AG20443 (cell line): Measurements from ENCODE around the gene TOP3A.
"Not testable (repeated sequence)": the region's sequence is repeated elsewhere in the genome, so short reads cannot be mapped to it uniquely, and the experiment has no call there.

Experiments used
- DNase-seq: peaks from one replicate; pipeline ENCODE4 v3.0.0; 2012; ENCODE audit warnings: low spot score, mixed read lengths

Gene TOP3A, protein sequence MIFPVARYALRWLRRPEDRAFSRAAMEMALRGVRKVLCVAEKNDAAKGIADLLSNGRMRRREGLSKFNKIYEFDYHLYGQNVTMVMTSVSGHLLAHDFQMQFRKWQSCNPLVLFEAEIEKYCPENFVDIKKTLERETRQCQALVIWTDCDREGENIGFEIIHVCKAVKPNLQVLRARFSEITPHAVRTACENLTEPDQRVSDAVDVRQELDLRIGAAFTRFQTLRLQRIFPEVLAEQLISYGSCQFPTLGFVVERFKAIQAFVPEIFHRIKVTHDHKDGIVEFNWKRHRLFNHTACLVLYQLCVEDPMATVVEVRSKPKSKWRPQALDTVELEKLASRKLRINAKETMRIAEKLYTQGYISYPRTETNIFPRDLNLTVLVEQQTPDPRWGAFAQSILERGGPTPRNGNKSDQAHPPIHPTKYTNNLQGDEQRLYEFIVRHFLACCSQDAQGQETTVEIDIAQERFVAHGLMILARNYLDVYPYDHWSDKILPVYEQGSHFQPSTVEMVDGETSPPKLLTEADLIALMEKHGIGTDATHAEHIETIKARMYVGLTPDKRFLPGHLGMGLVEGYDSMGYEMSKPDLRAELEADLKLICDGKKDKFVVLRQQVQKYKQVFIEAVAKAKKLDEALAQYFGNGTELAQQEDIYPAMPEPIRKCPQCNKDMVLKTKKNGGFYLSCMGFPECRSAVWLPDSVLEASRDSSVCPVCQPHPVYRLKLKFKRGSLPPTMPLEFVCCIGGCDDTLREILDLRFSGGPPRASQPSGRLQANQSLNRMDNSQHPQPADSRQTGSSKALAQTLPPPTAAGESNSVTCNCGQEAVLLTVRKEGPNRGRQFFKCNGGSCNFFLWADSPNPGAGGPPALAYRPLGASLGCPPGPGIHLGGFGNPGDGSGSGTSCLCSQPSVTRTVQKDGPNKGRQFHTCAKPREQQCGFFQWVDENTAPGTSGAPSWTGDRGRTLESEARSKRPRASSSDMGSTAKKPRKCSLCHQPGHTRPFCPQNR

DNA sequence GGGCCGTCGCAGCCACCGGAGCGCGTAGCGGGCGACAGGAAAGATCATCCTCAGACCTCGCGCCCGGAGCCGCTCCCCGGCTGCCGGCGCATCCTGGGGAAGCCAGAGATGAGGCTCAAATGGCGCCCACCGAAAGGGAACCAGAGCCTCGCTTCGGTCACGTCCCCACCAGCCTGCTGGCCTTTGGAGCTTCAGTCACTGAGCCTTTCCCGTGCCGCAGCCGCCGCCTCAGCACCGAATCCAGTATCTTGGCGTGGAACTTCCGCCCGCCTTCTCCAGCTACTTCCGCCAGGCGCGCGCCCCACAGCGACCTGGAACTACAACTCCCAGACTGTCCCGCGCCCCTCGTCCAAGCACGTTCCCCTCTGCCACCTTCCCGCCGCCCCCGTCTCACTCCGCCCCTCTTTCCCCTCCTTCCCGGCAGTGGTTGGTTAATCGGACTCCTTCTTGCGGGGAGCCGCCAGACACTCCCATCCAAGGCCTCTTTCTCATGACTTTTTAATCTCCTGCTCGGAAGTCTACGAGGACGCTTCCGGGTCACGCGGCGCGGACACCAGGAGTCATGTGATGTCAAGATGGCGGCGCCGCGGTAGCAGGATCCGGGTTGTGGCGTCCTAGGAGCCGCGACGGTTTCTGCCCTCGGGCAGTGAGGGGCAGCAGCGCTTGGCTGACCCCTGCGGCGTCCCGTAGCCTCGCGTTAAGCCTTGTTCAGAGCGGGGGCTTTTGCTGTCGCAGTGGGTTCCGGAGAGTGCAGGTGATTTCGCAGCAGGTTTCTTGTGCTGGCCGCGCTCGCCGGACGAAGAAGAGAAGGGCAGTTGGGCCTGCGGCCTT lies at the start of gene TOP3A, which contains the start of gene SMCR8:
Gene TOP3A (minus strand): TSS at position 264 of the 831 bp plus-strand sequence. CDS start 216 bp downstream, at position 48.
Gene SMCR8 (plus strand): TSS at position 563 of the 831 bp plus-strand sequence. CDS start 497 bp downstream, outside the sequence.
- peak; percentile 96 for DNase-seq

DNA sequence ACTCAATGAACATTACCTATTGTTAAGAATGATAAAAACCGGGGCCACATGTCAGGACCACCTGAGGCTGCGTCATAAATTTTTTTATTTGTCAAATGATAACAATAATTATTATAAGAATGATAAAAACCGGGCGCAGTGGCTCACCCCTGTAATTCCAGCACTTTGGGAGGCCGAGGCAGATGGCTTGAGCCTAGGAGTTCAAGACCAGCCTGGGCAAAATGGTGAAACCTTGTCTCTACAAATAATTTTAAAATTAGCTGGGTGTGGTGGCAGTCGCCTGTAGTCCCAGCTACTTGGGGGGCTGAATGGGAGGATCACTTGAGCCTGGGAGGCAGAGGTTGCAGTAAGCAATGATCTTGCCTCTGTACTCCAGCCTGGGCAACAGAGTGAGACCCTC lies 49.4 kb upstream of the TOP3A start:
- DNase-seq: no peak

DNA sequence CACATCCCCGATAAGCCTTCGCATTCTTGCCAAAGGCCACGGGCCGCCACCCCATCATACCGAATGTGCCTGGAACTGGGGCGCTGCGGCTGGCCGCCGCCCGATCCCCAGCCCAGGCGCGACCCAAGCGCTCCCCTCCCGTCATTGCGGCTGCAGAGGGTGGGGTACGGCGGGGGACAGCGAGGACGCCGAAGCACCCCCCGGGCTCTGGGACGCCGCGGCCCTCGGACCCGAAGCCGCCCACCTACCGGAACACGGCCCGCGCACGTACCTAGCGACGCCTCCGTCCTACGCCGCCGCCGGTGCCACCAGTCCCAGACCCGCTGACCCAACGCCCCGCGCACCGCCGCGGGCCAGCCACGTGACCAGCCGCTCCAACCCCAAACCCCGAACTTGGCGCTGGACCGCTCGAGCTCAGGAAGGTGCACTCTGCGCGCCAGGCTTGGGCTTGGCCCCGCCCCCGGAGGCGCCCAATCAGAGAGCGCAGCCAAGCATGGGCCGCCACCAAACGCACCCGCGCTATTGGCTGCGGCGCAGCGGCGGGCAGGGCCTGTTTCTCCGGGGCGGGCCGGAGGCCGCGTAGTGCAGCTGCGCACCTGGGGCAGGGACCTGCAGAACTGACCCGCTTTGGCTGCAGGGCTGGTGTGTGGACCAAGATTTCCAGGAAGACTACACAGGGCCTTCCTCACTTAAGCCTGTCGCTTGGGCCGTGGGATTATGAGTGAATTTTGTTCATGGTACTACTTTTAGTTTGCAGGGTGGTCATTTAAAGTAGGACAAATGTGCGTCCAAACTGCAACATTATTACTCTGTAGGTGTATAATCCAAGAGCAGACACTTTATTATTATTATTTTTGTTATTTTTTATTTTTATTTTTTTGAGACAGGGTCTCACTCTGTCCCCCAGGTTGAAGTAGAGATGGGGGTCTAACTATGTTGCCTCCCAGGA lies 48.6 kb upstream of the TOP3A start, which contains the start of gene SHMT1:
Gene SHMT1 (minus strand): TSS at position 450 of the 949 bp plus-strand sequence. CDS start 7,569 bp downstream, outside the sequence.
- peak; percentile 98 for DNase-seq

DNA sequence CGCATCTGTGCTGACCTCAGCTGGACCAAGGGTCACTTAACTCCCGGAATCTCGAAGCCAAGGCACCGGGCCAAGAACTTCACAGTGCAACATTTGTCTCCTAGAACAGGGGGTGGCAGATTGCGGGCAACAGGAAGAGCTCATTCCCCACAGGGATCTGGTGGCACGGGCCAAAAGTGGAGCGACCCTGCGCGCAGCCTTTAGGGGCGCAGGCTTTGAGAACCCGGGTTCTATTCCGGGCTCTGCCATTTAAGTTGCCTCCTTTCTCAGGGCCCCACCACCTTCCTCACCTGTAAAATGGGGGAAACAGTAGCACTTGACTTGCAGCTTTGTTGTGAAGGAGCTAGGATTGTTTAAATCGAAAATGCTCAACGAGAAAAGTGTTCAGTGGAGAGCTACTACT lies 47.9 kb upstream of the TOP3A start:
- DNase-seq: peak; percentile 37

DNA sequence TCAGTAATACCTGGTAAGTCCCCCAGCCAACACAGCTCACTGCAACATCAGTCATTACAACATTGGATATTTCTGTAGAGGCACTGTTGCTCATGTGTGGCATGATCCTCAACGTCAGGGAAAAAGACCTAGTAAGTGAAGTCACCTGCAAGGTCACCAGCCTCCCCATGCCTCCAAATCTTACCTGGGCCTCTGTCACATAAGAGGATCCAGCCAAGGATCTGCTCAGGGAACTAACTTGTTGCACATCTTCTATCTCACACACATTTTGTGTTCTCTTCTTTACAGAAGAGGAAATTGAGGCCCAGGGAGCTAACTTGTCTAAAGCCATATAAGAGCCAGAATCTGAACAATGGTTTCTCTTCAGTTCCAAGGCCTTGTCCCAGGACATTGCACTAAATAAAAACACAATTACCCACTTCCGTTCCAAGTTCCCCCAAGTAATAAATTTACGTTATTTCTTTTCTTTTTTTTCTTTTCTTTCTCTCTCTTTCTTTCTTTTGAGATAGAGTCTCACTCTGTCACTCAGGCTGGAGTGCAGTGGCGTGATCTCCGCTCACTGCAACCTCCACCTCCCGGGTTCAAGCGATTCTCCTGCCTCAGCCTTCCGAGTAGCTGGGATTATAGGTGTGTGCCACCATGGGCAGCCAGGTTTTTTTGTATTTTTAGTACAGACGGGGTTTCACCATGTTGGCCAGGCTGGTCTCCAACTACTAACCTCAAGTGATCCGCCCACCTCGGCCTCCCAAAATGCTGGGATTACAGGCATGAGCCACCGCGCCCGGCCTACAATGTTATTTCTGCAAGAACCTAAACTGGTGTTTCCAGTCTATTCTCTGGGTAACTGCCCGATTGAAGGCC lies 47.3 kb upstream of the TOP3A start:
- no peak for DNase-seq

DNA sequence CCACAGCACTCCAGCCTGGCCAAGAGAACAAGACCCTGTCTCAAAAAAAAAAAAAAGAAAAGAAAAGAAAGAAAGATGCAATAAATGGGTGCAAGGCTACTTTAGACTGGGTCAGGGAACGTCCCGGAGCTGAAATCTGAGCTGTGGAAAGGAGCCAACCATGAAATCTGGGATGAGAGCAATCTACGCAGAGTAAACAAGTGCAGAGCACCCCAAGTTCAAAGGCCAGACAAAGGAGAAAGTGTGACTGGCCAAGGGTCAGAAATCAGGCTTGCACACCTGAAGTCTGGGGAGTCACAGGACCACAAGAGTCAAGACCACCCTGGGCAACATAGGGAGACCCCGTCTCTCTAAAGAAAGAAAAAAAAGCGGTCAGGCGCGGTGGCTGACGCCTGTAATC lies 45.7 kb upstream of the TOP3A start:
- DNase-seq: no peak

DNA sequence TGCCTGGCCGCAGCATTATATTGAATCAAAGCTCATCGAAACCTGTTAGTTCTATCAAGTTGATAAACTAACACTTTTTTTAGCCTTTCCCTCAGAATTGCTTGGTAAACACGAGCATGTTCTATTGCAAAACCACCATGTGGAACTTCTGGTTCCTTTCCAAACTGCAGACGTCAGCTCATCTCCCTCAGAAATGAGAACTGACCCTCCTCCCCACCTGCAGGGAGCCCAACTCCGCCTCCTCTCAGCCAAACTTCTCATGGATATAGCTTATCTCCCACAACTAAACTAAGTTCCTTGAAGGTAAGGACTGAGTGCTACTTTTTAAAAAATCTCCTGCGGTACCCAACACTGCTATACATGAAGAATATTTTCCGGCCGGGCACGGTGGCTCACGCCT lies 41.8 kb upstream of the TOP3A start:
- DNase-seq: peak; percentile 32

DNA sequence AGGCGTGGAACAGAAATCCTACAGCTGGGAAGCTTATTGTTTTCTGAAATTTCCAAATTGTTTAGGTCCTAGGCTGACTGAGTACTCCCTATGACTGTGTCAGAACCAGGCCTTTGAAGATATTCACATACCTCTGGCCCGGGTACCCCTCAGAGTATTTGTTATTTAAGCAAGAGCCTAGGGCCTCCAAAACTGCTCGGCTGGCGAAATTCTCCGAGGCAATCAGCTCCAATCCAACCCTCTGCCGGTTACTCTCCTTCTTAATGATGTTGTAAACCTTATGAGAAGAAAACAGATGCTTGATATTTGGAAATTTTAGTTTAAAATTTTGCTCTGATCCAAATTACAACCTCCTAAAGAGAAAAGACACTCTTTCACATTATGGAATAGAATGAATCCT lies 38.7 kb upstream of the TOP3A start:
- DNase-seq: no peak

DNA sequence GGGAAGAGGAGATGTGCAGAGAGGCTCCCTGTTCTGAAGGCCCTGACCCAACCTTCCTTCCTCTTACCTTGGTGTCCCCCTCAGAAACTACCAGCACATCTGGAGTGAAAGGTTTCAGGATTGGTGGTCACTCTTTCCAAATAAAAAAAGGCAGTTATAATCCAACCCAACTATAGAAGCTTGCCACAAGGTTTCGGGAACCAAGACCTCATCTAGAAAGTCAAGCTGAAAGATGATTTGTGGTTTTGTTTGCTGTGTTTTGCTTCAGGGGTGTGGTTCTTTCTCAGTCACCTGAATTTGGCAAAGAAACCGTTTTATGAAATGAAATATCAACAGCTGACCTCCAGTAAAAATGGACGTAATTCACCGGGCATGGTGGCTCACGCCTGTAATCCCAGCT lies 29.2 kb upstream of the TOP3A start:
- DNase-seq: no peak

DNA sequence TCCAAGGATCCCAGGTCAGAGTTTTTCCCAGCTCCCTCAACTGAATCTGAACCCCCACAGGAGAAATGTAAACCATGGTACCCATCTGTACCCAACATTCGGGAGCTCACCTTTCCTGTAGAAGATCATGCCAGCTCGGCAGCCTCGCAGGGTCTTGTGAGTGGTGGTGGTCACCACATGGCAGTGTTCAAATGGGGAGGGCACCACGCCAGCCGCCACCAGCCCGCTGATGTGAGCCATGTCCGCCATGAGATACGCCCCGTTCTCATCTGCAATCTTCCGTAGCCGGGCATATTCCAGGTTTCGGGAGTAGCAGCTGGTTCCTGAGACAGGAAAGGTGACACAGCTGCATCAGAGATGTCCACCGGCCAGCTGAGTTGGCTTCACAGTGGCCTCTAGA lies 25.1 kb upstream of the TOP3A start:
- no peak for DNase-seq

DNA sequence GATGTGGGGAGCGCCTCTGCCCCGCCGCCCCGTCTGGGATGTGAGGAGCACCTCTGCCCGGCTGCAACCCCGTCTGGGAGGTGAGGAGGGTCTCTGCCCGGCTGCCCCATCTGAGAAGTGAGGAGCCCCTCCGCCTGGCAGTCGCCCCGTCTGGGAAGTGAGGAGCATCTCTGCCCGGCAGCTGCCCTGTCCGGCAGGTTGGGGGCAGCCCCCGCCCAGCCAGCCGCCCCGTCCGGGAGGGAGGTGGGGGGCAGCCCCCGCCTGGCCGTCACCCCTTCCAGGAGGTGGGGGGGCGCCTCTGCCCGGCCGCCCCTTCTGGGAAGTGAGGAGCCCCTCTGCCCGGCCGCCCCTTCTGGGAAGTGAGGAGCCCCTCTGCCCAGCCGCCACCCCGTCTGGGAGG lies 23.4 kb upstream of the TOP3A start:
- DNase-seq: not testable (repeated sequence)

DNA sequence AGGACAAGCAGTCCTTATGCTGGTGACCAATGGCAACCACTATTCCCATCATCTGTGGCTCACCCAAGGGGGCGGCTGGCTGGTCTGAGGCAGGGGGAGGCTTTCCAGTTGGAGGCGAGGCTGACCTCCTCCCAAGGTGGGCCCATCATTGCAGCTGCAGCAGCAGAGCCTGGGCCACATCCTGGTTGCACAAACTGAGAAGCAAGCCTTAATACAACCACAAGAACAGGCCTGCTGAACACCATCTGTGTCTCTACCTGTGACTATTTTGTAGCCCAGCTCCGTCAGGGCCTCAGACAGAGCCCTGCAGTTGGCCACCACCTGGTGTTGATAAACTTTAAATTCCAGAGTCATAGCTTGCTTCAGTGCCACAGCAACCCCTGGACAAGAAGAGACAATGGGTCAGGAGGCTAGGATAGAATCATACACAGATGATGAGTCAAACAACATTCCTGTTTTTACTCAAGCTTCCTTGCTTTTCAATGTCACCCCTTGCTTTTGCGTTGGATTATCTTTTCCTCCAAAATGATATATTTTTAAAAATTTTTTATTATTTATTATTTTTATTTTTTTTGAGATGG lies 18.2 kb upstream of the TOP3A start:
- no peak for DNase-seq

DNA sequence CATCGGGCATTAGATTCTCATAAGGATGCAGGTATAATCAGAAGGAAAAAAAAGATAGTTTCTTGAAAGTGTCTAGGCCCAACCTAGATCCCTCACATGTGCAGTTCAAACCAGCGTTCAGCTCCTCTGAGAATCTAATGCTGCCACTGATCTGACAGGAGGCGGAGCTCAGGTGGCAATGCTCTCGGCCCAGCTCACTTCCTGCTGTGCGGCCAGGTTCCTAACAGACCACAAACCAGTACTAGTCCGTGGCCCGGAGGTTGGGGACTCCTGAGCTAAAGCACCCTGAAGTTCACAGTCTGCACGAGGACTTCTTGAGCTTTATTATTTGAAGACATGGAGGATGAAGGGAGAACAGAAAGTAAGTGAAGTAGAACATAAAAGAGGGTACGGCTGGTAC lies 17.1 kb upstream of the TOP3A start:
- DNase-seq: no peak

DNA sequence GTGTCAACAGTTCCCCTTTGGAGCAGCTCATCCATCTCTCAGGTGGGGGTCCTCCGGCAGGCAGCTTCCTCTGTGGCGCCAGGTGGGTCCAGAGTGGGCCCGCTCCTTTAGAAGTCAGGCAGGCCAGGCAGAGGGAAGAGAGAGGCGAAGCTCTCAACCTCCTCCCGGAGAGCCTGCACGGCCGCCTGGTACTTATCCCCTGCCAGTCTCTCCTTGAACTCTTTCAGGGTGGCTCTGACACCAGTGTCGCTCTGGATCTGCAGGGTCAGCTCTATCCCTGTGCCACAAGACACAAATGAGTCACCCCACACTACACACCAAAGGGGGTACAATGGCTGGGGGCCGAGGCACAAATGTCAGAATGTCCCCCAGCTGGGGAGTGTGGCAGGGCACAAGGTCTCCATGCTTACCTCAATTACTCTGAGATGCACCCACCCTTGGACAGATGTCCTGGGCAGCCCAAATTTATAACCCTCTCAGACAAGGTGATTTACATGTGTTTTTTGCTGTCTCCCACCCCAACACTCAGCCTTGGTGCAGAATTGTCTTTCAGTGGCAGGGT lies 13.9 kb upstream of the TOP3A start:
- no peak for DNase-seq

DNA sequence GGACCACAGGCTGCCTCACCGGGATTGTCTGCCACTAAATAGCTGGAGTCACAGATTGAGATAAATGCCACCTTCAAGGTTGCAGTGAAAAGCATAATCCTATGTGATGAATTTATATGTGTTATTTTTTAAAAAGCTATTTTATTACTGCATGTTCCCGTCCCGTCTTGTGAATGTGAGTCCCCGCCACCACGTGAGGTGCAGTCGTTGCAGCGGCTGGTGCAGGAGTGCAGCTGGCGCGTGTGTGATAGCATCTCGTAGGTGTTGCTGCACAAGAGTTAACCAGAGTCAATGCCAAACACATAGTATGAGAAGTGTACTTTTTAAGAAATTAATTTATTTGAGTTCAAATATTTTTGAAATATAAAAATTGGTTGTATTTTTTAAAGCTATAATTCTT lies 12.8 kb upstream of the TOP3A start:
- no peak for DNase-seq

DNA sequence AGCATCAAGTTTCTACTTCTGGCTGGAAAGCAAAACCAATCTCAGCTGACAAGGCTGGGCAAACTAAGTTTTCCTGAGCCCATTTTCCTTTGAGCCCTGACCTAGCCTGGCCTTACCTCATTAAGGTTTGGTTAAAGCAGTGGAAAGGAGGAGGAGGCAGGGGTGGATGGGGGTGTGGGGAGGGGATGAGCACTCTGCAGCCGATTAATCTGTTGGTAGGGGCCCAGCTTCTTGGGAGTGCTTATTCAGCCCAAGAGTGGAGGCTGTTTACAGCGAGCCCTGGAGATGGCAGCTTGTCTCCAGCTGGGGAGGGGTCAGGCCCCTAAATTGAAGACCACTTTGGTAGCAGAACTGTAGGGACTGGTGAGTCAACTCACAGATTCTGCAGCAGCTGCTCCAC lies 12.3 kb upstream of the TOP3A start:
- no peak for DNase-seq

DNA sequence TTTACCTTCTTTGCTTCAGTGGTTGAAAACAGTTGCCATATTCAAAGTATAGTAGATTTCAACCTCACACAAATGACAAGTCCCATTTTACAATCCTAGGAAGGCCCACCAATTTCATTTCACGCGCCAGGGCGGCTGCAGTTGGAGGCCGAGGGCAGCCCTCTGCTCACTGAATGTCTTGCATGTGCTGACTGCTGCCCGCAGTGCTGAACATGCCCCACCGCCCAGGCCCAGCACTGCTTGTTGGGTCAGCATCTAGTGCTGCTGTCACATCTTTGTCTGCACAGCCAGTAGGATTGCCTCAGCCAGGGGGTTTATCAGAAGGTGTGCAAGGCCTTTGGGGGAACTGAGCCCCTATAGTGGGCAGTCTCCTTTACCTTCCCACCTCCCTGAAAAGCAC lies 11.8 kb upstream of the TOP3A start:
- DNase-seq: no peak

DNA sequence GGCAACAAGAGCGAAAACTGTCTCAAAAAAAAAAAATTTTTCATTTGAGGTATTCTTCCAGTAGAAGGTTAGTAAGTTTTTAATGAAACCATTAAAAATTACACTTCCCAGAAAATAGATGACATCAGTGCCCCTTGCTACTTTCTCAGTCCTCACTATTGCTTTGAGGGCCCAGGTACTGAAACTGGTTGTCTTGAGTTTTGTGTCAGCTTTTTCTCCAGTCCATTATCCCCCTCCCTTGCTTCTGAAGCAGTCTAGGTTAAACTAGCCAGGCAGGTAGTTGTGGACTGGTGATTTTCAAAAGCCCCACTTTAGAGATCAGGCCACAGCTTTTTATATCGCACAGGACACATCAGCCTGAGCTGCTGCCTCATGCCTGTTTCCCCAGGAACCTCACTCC lies 11.2 kb upstream of the TOP3A start:
- no peak for DNase-seq
